GM23338 (cell line): Measurements from ENCODE around the gene EFNA4. TPM values are rescaled to one million over a fixed set of nuclear protein-coding genes. Genes with fewer than 3 reads are reported as not detected.

ENCODE experiments used
- ATAC-seq: fragments of 200-7000 bp; cut with Tn5 transposase; 3 replicates; pipeline ENCODE4 v1.9.1; 2020
- DNase-seq: peaks from one replicate; pipeline ENCODE4 v3.0.0-alpha.2; 2015; ENCODE audit warnings: low spot score
- H2AFZ ChIP-seq: fragments of 200-600 bp; sonication (generic); 2 replicates; pipeline ENCODE4 v1.8.0; 2016; ENCODE audit warnings: antibody characterized with exemption, mild to moderate bottlenecking, moderate library complexity
- H3F3A ChIP-seq: fragments of 200-600 bp; sonication (generic); replicated peaks from 2 replicates; pipeline ENCODE4 v1.8.0; 2017; ENCODE audit warnings: antibody characterized with exemption, mixed run types, low read depth
- H3K27ac ChIP-seq: fragments of 200-600 bp; sonication (generic); 2 replicates; pipeline ENCODE4 v1.6.1; 2016; ENCODE audit warnings: low read depth
- H3K27me3 ChIP-seq: fragments of 200-600 bp; sonication (generic); 2 replicates; pipeline ENCODE4 v1.8.0; 2016; ENCODE audit warnings: mild to moderate bottlenecking, mixed run types, moderate library complexity; ENCODE audit not compliant: insufficient read depth
- H3K36me3 ChIP-seq: fragments of 200-600 bp; sonication (generic); 2 replicates; pipeline ENCODE4 v1.8.0; 2016; ENCODE audit warnings: mild to moderate bottlenecking; ENCODE audit not compliant: insufficient read depth
- H3K4me1 ChIP-seq: fragments of 200-600 bp; sonication (generic); 2 replicates; pipeline ENCODE4 v1.8.0; 2016; ENCODE audit warnings: mild to moderate bottlenecking, moderate library complexity; ENCODE audit not compliant: insufficient read depth
- H3K4me2 ChIP-seq: fragments of 200-600 bp; sonication (generic); 2 replicates; pipeline ENCODE4 v1.7.1; 2017; ENCODE audit warnings: mixed run types
- H3K4me3 ChIP-seq: fragments of 200-600 bp; sonication (generic); 2 replicates; pipeline ENCODE4 v1.6.1; 2016; ENCODE audit warnings: mixed run types
- H3K79me2 ChIP-seq: fragments of 200-600 bp; sonication (generic); replicated peaks from 2 replicates; pipeline ENCODE4 v1.8.0; 2017; ENCODE audit warnings: mild to moderate bottlenecking; ENCODE audit not compliant: insufficient read depth
- H3K9me2 ChIP-seq: fragments of 200-600 bp; sonication (generic); 2 replicates; pipeline ENCODE4 v1.8.0; 2017; ENCODE audit not compliant: insufficient read depth
- H4K20me1 ChIP-seq: fragments of 200-600 bp; sonication (generic); replicated peaks from 2 replicates; pipeline ENCODE4 v1.8.0; 2017; ENCODE audit warnings: mild to moderate bottlenecking; ENCODE audit not compliant: insufficient read depth
- H3K27ac Mint-ChIP-seq: 2 replicates; pipeline ENCODE4 v1.8.0; 2020; ENCODE audit warnings: inconsistent platforms, mild to moderate bottlenecking, moderate library complexity, mixed read lengths
- H3K27me3 Mint-ChIP-seq: 3 replicates; pipeline ENCODE4 v1.8.0; 2022; ENCODE audit warnings: low read depth, mild to moderate bottlenecking, moderate library complexity, mixed read lengths, inconsistent platforms; ENCODE audit not compliant: insufficient read depth, poor library complexity
- H3K36me3 Mint-ChIP-seq: 3 replicates; pipeline ENCODE4 v1.8.0; 2021; ENCODE audit warnings: low read depth, mild to moderate bottlenecking, inconsistent platforms, moderate library complexity, mixed read lengths
- H3K4me1 Mint-ChIP-seq: 3 replicates; pipeline ENCODE4 v1.8.0; 2020; ENCODE audit warnings: mild to moderate bottlenecking, inconsistent platforms, mixed read lengths
- H3K4me3 Mint-ChIP-seq: 3 replicates; pipeline ENCODE4 v1.8.0; 2021; ENCODE audit warnings: moderate library complexity, mild to moderate bottlenecking, inconsistent platforms, mixed read lengths
- H3K9me3 Mint-ChIP-seq: 3 replicates; pipeline ENCODE4 v1.8.0; 2020; ENCODE audit warnings: moderate library complexity, mild to moderate bottlenecking, inconsistent platforms, mixed read lengths
- CREB1 ChIP-seq: fragments of 250-450 bp; sonication (Bioruptor Pico); IDR thresholded peaks from 2 replicates; pipeline ENCODE4 v1.5.0; 2020; ENCODE audit warnings: low read depth, mild to moderate bottlenecking, moderate library complexity
- CTCF ChIP-seq, 2 experiments: fragments of 200-600 bp in 1 of 2; sonication (generic) in 1 of 2; conservative IDR thresholded peaks; 2 replicates each; pipeline versions ENCODE4 v1.5.1 to v1.6.1; 2016 to 2017; ENCODE audit warnings: antibody characterized with exemption in 2 of 2, low read depth in 2 of 2, mild to moderate bottlenecking in 2 of 2, moderate library complexity in 1 of 2
- ETS1 ChIP-seq: IDR thresholded peaks from 2 replicates; pipeline ENCODE4 v1.6.1; 2016; ENCODE audit warnings: antibody characterized with exemption
- EZH2 ChIP-seq: fragments of 200-600 bp; sonication (generic); IDR thresholded peaks from one replicate; pipeline ENCODE4 v1.8.0; 2017; ENCODE audit warnings: antibody characterized with exemption, mild to moderate bottlenecking, low read depth; ENCODE audit not compliant: unreplicated experiment
- EZH2phosphoT487 ChIP-seq: fragments of 200-600 bp; sonication (generic); IDR thresholded peaks from one replicate; pipeline ENCODE4 v1.8.1; 2018; ENCODE audit warnings: antibody characterized with exemption; ENCODE audit not compliant: unreplicated experiment
- JUNB ChIP-seq: IDR thresholded peaks from one replicate; pipeline ENCODE4 v1.6.1; 2016; ENCODE audit warnings: antibody characterized with exemption; ENCODE audit not compliant: unreplicated experiment
- ZNF114 ChIP-seq: fragments of 250-450 bp; sonication (Bioruptor Pico); IDR thresholded peaks from 2 replicates; pipeline ENCODE4 v1.5.0; 2020; ENCODE audit warnings: mild to moderate bottlenecking, moderate library complexity
- ZNF462 ChIP-seq: fragments of 250-450 bp; sonication (Bioruptor Pico); IDR thresholded peaks from 2 replicates; pipeline ENCODE4 v1.5.0; 2020; ENCODE audit warnings: mild to moderate bottlenecking, moderate library complexity
- polyA plus RNA-seq: library from polyadenylated mRNA; unstranded; fragments of >200 nt; fragmentation: Nextera tagmentation; extraction: Ambion mirVana; gene quantifications from 2 replicates; pipeline ENCODE4 v1.2.1, GENCODE V29; 2016
- total RNA-seq: library from RNA; depleted of rRNA; stranded (reverse); fragments of >200 nt; shearing (Covaris generic); gene quantifications from 2 replicates; pipeline ENCODE4 v1.2.3, GENCODE V29; 2014

The EFNA4 gene
- total and polyA plus RNA-seq, 2 experiments from 2014 or later = 11.1 to 22.9 TPM

- no peak for TF ChIP-seq CTCF (conservative IDR thresholded peaks at IDR 0.05; ENCODE audit: low read depth in 2 of 2)
These were observed 12.0 kb downstream of the EFNA4 start (continued) for GRCh38 chr1:155075535-155075934.

- peaks cover 75% of the 10 kb centered on the region for H3K27me3 ChIP-seq
- H3K4me1 ChIP-seq = peaks cover 22% of the 10 kb centered on the region
- no peaks in the 10 kb centered on the region for H3K36me3 ChIP-seq
- H2AFZ ChIP-seq = no peak overlapping the region
- Mint-ChIP-seq H3K4me3 (no peak overlapping the region), H3K36me3 (no peaks in the 10 kb centered on the region; the same call in 2 of the 3 replicates), H3K27me3 (peaks cover 62% of the 10 kb centered on the region), H3K27ac (no peak overlapping the region), H3K9me3 (no peaks in the 10 kb centered on the region), H3K4me1 (peaks cover 34% of the 10 kb centered on the region)
- DNase-seq (no peak), ATAC-seq (no peak)
- no peaks in the 10 kb centered on the region for H3K79me2 ChIP-seq
- peaks cover 9% of the 10 kb centered on the region for H3F3A ChIP-seq
- no peaks in the 10 kb centered on the region for H3K9me2 ChIP-seq
- H3K4me2 ChIP-seq = no peak overlapping the region
- peaks cover 3% of the 10 kb centered on the region; the same call in 1 of the 2 replicates for H4K20me1 ChIP-seq
- no peak overlapping the region for H3K4me3 ChIP-seq
- TF ChIP-seq EZH2 = no peak
- TF ChIP-seq ZNF462 (CRISPR knock-in tag) = no peak
- TF ChIP-seq CTCF (conservative IDR thresholded peaks at IDR 0.05; ENCODE audit: low read depth in 2 of 2) = no peak
- TF ChIP-seq ZNF114 = no peak
- TF ChIP-seq CREB1 = no peak
- no peak for TF ChIP-seq ETS1
- TF ChIP-seq EZH2phosphoT487 = no peak
- no peak for TF ChIP-seq JUNB
- H3K27ac ChIP-seq = no peak overlapping the region
These were observed 12.8 kb downstream of the EFNA4 start for GRCh38 chr1:155076371-155076770.
